ENCODE measurements around the gene VSIG10L. TPM values are rescaled to one million over a fixed set of nuclear protein-coding genes. Genes with fewer than 3 reads are reported as not detected.

The VSIG10L gene
- total RNA-seq, 1 experiment from 2014 or later = 0.58 TPM

DNA sequence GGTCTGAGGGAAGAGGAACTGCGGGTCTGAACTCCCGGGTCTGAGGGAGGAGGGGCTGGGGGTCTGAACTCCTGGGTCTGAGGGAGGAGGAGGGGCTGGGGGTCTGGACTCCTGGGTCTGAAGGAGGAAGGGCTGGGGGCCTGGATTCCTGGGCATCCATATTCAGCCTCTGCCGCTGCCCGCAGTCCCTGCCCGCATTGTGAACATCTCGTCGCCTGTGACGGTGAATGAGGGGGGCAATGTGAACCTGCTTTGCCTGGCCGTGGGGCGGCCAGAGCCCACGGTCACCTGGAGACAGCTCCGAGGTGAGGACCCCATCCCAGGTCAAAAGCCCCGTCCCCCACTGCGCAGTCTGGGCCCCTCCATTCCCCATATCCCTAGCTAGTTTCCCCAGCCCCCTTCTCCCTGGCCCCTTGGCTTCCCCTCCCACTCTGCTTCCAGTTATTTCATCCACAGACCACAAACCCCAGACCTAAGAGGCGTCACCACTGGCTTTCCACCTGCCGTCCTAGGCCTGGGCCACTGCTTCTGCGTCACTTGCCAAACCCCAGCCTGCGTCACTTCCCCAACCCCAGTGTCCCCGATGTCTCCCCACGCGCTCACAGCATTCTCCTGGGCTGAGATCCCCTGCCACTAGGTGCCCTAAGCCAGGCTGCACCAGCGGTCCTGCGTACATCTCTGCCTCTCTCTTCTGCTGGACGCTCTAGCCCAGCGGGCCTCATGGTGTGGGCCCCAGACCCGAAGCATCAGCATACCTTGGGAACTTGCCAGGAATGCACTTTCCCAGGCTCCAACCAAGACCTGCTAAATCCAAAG, 16.6 kb downstream of the VSIG10L start:
- H3K4me3 Mint-ChIP-seq (ENCODE audit: unreplicated experiment) = no peak overlapping the region
- TF ChIP-seq, protein P1, sequence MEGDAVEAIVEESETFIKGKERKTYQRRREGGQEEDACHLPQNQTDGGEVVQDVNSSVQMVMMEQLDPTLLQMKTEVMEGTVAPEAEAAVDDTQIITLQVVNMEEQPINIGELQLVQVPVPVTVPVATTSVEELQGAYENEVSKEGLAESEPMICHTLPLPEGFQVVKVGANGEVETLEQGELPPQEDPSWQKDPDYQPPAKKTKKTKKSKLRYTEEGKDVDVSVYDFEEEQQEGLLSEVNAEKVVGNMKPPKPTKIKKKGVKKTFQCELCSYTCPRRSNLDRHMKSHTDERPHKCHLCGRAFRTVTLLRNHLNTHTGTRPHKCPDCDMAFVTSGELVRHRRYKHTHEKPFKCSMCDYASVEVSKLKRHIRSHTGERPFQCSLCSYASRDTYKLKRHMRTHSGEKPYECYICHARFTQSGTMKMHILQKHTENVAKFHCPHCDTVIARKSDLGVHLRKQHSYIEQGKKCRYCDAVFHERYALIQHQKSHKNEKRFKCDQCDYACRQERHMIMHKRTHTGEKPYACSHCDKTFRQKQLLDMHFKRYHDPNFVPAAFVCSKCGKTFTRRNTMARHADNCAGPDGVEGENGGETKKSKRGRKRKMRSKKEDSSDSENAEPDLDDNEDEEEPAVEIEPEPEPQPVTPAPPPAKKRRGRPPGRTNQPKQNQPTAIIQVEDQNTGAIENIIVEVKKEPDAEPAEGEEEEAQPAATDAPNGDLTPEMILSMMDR (IDR thresholded peaks at IDR 0.05; ENCODE audit: unreplicated experiment) = no peak
- no peak overlapping the region for H3K27ac Mint-ChIP-seq (ENCODE audit: low read depth, unreplicated experiment)
- ChIA-PET CTCF (interaction anchor here (0.6 to 1.5 kb wide), 2 partner anchors 13 to 363 kb away, joined by 3 read pairs; no protein-coding TSS in a partner anchor), POLR2A (no interaction called here)
- no peak for DNase-seq (ENCODE audit: unreplicated experiment)
- no peaks in the 10 kb centered on the region for H3K4me1 Mint-ChIP-seq (ENCODE audit: insufficient read depth, unreplicated experiment)
- no TSS peak for BruUV-seq (replicated peaks)
- intact Hi-C loops (cut with micrococcal nuclease) = no loop called here
- no peaks in the 10 kb centered on the region for H3K27me3 Mint-ChIP-seq (ENCODE audit: insufficient read depth, unreplicated experiment)
- H3K9me3 Mint-ChIP-seq (ENCODE audit: unreplicated experiment) = peaks cover 40% of the 10 kb centered on the region
- H3K36me3 Mint-ChIP-seq (ENCODE audit: insufficient read depth, unreplicated experiment) = peaks cover 15% of the 10 kb centered on the region

DNA sequence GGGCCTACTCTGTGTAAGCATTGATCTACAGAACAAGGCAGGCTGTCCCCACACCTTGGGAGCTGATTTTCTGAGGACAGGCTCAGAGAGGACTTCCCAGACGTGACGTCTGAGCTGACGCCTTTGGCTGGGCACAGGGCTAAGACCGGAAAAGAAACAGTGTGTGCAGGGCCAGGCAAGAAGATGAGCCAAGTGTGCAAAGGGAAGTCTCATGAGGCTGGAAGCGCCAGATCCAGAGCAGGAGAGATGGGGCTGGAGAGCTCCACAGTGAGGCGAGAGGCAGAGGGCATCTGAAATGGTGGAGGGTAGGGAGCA, 17.8 kb downstream of the VSIG10L start:
- Mint-ChIP-seq H3K4me1 (ENCODE audit: insufficient read depth, unreplicated experiment) (no peaks in the 10 kb centered on the region), H3K27ac (ENCODE audit: low read depth, unreplicated experiment) (no peak overlapping the region), H3K36me3 (ENCODE audit: insufficient read depth, unreplicated experiment) (peaks cover 8% of the 10 kb centered on the region), H3K4me3 (ENCODE audit: unreplicated experiment) (no peak overlapping the region), H3K27me3 (ENCODE audit: insufficient read depth, unreplicated experiment) (no peaks in the 10 kb centered on the region), H3K9me3 (ENCODE audit: unreplicated experiment) (peaks cover 38% of the 10 kb centered on the region)
- TF ChIP-seq, protein P1 (IDR thresholded peaks at IDR 0.05; ENCODE audit: unreplicated experiment) = no peak
- ChIA-PET POLR2A (no interaction called here), CTCF (no interaction called here)
- DNase-seq (ENCODE audit: unreplicated experiment) = no peak
- intact Hi-C loops (cut with micrococcal nuclease) = no loop called here
- no TSS peak for BruUV-seq (replicated peaks)

DNA sequence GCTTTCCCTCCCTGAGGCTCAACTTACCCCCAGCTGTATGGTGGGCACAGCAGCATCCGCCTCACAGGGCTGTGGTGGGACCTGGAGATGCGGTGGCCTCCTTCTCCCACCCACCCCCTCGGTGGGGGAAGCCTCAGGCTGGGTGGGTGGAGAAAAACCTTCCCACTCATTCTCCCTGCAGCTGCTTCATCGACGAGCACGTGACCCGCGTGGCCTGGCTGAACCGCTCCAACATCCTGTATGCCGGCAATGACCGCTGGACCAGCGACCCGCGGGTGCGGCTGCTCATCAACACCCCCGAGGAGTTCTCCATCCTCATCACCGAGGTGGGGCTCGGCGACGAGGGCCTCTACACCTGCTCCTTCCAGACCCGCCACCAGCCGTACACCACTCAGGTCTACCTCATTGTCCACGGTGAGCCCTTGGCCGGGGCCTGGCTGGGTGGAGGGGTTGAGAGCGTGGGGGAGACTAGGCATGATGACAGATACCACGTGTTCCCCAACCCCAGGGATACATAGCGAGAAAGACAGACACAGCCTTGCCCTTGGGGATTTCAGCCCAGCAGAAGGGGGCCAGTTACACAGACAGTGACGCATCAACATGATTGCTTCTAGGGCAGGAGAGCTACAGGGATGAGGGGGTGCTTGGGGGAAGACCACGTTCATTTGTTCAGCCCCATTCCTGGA, 18.3 kb downstream of the VSIG10L start:
- H3K9me3 Mint-ChIP-seq (ENCODE audit: unreplicated experiment) = peaks cover 39% of the 10 kb centered on the region
- BruUV-seq (replicated peaks) = no TSS peak
- intact Hi-C loops (cut with micrococcal nuclease) = no loop called here
- H3K36me3 Mint-ChIP-seq (ENCODE audit: insufficient read depth, unreplicated experiment) = peaks cover 8% of the 10 kb centered on the region
- TF ChIP-seq, protein P1 (IDR thresholded peaks at IDR 0.05; ENCODE audit: unreplicated experiment) = no peak
- no peak overlapping the region for H3K4me3 Mint-ChIP-seq (ENCODE audit: unreplicated experiment)
- H3K27me3 Mint-ChIP-seq (ENCODE audit: insufficient read depth, unreplicated experiment) = no peaks in the 10 kb centered on the region
- no peaks in the 10 kb centered on the region for H3K4me1 Mint-ChIP-seq (ENCODE audit: insufficient read depth, unreplicated experiment)
- no peak overlapping the region for H3K27ac Mint-ChIP-seq (ENCODE audit: low read depth, unreplicated experiment)
- ChIA-PET CTCF (no interaction called here), POLR2A (no interaction called here)
- DNase-seq (ENCODE audit: unreplicated experiment) = no peak

DNA sequence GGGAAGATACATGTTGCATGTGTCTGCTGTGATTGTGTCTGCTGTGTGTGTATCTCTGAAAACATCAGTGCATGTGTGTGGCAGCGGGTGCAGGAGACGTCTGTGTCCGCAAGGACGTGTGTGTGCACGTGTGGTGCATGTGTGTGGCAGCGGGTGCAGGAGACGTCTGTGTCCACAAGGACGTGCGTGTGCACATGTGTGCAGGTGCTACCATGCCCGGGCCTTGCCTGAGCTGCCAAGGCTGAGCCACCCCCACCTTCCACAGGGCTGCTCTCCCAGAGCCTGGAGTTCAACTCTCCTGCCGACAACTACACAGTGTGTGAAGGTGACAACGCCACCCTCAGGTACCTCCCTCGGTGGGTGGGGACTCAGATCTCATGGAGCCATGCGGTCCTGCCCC, 20.1 kb downstream of the VSIG10L start:
- no peaks in the 10 kb centered on the region for H3K4me1 Mint-ChIP-seq (ENCODE audit: insufficient read depth, unreplicated experiment)
- no peak for DNase-seq (ENCODE audit: unreplicated experiment)
- POLR2A ChIA-PET = no interaction called here
- no peaks in the 10 kb centered on the region for H3K27me3 Mint-ChIP-seq (ENCODE audit: insufficient read depth, unreplicated experiment)
- H3K9me3 Mint-ChIP-seq (ENCODE audit: unreplicated experiment) = peaks cover 39% of the 10 kb centered on the region
- H3K36me3 Mint-ChIP-seq (ENCODE audit: insufficient read depth, unreplicated experiment) = peaks cover 8% of the 10 kb centered on the region
- intact Hi-C loops (cut with micrococcal nuclease) = no loop called here
- no TSS peak for BruUV-seq (replicated peaks)
- H3K4me3 Mint-ChIP-seq (ENCODE audit: unreplicated experiment) = no peak overlapping the region
- CTCF ChIA-PET = no interaction called here
- no peak overlapping the region for H3K27ac Mint-ChIP-seq (ENCODE audit: low read depth, unreplicated experiment)
- TF ChIP-seq, protein P1 (IDR thresholded peaks at IDR 0.05; ENCODE audit: unreplicated experiment) = no peak
